PC-9 (cell line): ENCODE results near the gene FAM153A.
"Not testable (repeated sequence)": the region's sequence is repeated elsewhere in the genome, so short reads cannot be mapped to it uniquely, and the experiment has no call there.

Experiments
- EZH2 ChIP-seq: fragments of 200-600 bp; sonication (generic); IDR thresholded peaks from 2 replicates; pipeline ENCODE4 v1.8.0; 2017; ENCODE audit warnings: antibody characterized with exemption, low read depth
- TF ChIP-seq, protein P1 (sequence below): fragments of 200-600 bp; sonication (generic); conservative IDR thresholded peaks from 2 replicates; pipeline ENCODE4 v1.6.1; 2017; ENCODE audit warnings: mixed run types, antibody characterized with exemption, mild to moderate bottlenecking, moderate library complexity

GRCh38 chr5:177681920-177682319 is 100.8 kb downstream of the FAM153A start:
- TF ChIP-seq, protein P1, sequence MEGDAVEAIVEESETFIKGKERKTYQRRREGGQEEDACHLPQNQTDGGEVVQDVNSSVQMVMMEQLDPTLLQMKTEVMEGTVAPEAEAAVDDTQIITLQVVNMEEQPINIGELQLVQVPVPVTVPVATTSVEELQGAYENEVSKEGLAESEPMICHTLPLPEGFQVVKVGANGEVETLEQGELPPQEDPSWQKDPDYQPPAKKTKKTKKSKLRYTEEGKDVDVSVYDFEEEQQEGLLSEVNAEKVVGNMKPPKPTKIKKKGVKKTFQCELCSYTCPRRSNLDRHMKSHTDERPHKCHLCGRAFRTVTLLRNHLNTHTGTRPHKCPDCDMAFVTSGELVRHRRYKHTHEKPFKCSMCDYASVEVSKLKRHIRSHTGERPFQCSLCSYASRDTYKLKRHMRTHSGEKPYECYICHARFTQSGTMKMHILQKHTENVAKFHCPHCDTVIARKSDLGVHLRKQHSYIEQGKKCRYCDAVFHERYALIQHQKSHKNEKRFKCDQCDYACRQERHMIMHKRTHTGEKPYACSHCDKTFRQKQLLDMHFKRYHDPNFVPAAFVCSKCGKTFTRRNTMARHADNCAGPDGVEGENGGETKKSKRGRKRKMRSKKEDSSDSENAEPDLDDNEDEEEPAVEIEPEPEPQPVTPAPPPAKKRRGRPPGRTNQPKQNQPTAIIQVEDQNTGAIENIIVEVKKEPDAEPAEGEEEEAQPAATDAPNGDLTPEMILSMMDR: not testable (repeated sequence)
- not testable (repeated sequence) for TF ChIP-seq EZH2
